Measurements from ENCODE around the gene TRAPPC6A.

GRCh38 chr19:45172173-45172572, 5.9 kb downstream of the TRAPPC6A start:
- TF ChIP-seq CEBPB (IDR thresholded peaks at IDR 0.05) = no peak
- TF ChIP-seq MAX (IDR thresholded peaks at IDR 0.05) = no peak
- TF ChIP-seq TEAD4 (IDR thresholded peaks at IDR 0.05) = no peak
- TF ChIP-seq CREB1 (IDR thresholded peaks at IDR 0.05; ENCODE audit: low read depth) = no peak
- no peak for TF ChIP-seq FOXM1 (IDR thresholded peaks at IDR 0.05; ENCODE audit: borderline replicate concordance, low read depth)
- no peak for TF ChIP-seq EP300 (IDR thresholded peaks at IDR 0.05; ENCODE audit: borderline replicate concordance)
- no peak for TF ChIP-seq EGR1 (IDR thresholded peaks at IDR 0.05)
